ENCODE measurements around the gene SOX5.

DNA sequence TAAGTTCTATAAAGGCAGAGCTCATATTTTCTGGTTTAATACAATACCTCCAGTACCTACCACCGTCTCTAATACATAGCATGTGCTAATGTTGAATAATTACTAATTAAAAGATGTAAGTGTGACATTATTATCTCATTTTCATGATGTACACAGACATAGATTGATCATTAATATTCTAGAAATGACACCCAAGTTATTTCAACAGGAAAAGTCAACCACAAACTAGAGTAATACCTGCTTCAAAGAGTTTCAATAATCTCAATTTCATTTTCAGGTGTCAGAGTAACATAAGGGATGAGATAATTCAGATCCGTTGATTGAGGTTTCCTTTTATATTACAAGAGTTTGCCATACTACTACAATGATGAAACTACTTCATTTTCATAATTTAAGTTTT, 388.9 kb downstream of the SOX5 start:
- TF ChIP-seq, protein P1, sequence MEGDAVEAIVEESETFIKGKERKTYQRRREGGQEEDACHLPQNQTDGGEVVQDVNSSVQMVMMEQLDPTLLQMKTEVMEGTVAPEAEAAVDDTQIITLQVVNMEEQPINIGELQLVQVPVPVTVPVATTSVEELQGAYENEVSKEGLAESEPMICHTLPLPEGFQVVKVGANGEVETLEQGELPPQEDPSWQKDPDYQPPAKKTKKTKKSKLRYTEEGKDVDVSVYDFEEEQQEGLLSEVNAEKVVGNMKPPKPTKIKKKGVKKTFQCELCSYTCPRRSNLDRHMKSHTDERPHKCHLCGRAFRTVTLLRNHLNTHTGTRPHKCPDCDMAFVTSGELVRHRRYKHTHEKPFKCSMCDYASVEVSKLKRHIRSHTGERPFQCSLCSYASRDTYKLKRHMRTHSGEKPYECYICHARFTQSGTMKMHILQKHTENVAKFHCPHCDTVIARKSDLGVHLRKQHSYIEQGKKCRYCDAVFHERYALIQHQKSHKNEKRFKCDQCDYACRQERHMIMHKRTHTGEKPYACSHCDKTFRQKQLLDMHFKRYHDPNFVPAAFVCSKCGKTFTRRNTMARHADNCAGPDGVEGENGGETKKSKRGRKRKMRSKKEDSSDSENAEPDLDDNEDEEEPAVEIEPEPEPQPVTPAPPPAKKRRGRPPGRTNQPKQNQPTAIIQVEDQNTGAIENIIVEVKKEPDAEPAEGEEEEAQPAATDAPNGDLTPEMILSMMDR (conservative IDR thresholded peaks at IDR 0.05; ENCODE audit: low read length): no peak
- no peak for TF ChIP-seq EZH2phosphoT487 (IDR thresholded peaks at IDR 0.05; ENCODE audit: borderline replicate concordance)
